H1 (cell line): ENCODE measurements around the gene KIAA1586. TPM values are rescaled to one million over a fixed set of nuclear protein-coding genes. Genes with fewer than 3 reads are reported as not detected.

Experiments
- CTCF ChIA-PET: fragments of 300-600 bp; sonication (Branson Sonifier 250); formaldehyde crosslinking; loops from one replicate; lab custom pipeline; 2021; ENCODE audit not compliant: partially characterized antibody; lab: Charles Lee
- POLR2A ChIA-PET: fragments of 300-600 bp; sonication (Branson Sonifier 250); formaldehyde crosslinking; loops from one replicate; lab custom pipeline; 2021; ENCODE audit warnings: inconsistent platforms; ENCODE audit not compliant: partially characterized antibody; lab: Charles Lee
- DNase-seq, 2 experiments: peaks; one replicate each; pipeline versions ENCODE4 v3.0.0 to v3.0.0-alpha.2; 2010 to 2022; ENCODE audit warnings: low spot score in 2 of 2, low read depth in 1 of 2, mixed read lengths in 1 of 2
- FAIRE-seq: peaks from 2 replicates; lab custom pipeline; 2011; peaks lifted over from hg19 to GRCh38; lab: Jason Lieb, UNC
- H2AFZ ChIP-seq: 2 replicates; pipeline ENCODE4 v1.8.1; 2012; ENCODE audit warnings: low read length, inconsistent platforms
- H2AK5ac ChIP-seq: 2 replicates; pipeline ENCODE4 v1.6.1; 2013; ENCODE audit warnings: low read depth, low read length
- H2BK120ac ChIP-seq: replicated peaks from 2 replicates; pipeline ENCODE3; 2013; ENCODE audit warnings: low read depth, low read length, inconsistent platforms
- H2BK12ac ChIP-seq: 2 replicates; pipeline ENCODE4 v1.6.1; 2013; ENCODE audit warnings: low read depth, low read length
- H2BK15ac ChIP-seq: 2 replicates; pipeline ENCODE4 v1.6.1; 2013; ENCODE audit warnings: low read length
- H2BK20ac ChIP-seq: 2 replicates; pipeline ENCODE4 v1.6.1; 2013; ENCODE audit warnings: low read length
- H2BK5ac ChIP-seq: 2 replicates; pipeline ENCODE4 v1.6.1; 2013; ENCODE audit warnings: low read depth, low read length
- H3K14ac ChIP-seq: 2 replicates; pipeline ENCODE4 v1.6.1; 2013; ENCODE audit warnings: inconsistent platforms; ENCODE audit not compliant: insufficient read length
- H3K18ac ChIP-seq: 2 replicates; pipeline ENCODE4 v1.6.1; 2013; ENCODE audit warnings: low read length; ENCODE audit errors: extremely low read depth
- H3K23ac ChIP-seq: 2 replicates; pipeline ENCODE4 v1.6.1; 2013; ENCODE audit warnings: inconsistent platforms; ENCODE audit not compliant: insufficient read length
- H3K23me2 ChIP-seq: 2 replicates; pipeline ENCODE4 v1.6.1; 2013; ENCODE audit warnings: low read depth, low read length
- H3K27ac ChIP-seq: 2 replicates; pipeline ENCODE4 v1.6.1; 2011; ENCODE audit warnings: low read depth, low read length, inconsistent platforms
- H3K27me3 ChIP-seq, 4 experiments: replicated peaks in 1 of 4; 1 replicate in 1 of 4; 2 replicates in 3 of 4; pipeline versions ENCODE4 v1.6.1 to v1.8.1; 2011 to 2013; ENCODE audit warnings: low read length in 3 of 4, mild to moderate bottlenecking in 3 of 4, inconsistent platforms in 2 of 4, mixed read lengths in 2 of 4, moderate library complexity in 1 of 4; ENCODE audit not compliant: control insufficient read depth in 3 of 4, insufficient read depth in 3 of 4; ENCODE audit errors: extremely low read depth in 1 of 4
- H3K36me3 ChIP-seq, 4 experiments: 2 replicates each; pipeline versions ENCODE4 v1.6.1 to v1.8.1; 2011 to 2013; ENCODE audit warnings: mild to moderate bottlenecking in 4 of 4, low read length in 3 of 4, moderate library complexity in 2 of 4, control low read depth in 1 of 4, inconsistent platforms in 1 of 4; ENCODE audit not compliant: insufficient read depth in 4 of 4, control insufficient read depth in 2 of 4
- H3K4ac ChIP-seq: replicated peaks from 2 replicates; pipeline ENCODE3; 2013; ENCODE audit warnings: low read length, low read depth, mixed read lengths, inconsistent platforms; ENCODE audit not compliant: insufficient read length
- H3K4me1 ChIP-seq, 4 experiments: replicated peaks in 1 of 4; 1 replicate in 1 of 4; 2 replicates in 3 of 4; pipeline versions ENCODE4 v1.6.1 to v1.8.1; 2011 to 2013; ENCODE audit warnings: low read length in 3 of 4, inconsistent platforms in 2 of 4, mixed read lengths in 1 of 4; ENCODE audit not compliant: insufficient read depth in 4 of 4, control insufficient read depth in 3 of 4
- H3K4me2 ChIP-seq, 2 experiments: 2 replicates each; pipeline versions ENCODE4 v1.6.1 to v1.8.1; 2011 to 2013; ENCODE audit warnings: low read depth in 2 of 2, low read length in 2 of 2, control low read depth in 1 of 2, inconsistent platforms in 1 of 2, mild to moderate bottlenecking in 1 of 2; ENCODE audit not compliant: insufficient read depth in 1 of 2
- H3K4me3 ChIP-seq, 4 experiments: fragments of 200-600, 300-600 bp in 1 of 4; sonication (generic), shearing (Covaris generic), sonication (Bioruptor Twin) in 1 of 4; 2 replicates each; pipeline versions ENCODE4 v1.5.1 to v1.8.1; 2011 to 2016; ENCODE audit warnings: low read length in 4 of 4, low read depth in 3 of 4, control low read depth in 2 of 4, inconsistent platforms in 2 of 4, mild to moderate bottlenecking in 2 of 4, mixed read lengths in 1 of 4, moderate library complexity in 1 of 4; ENCODE audit not compliant: insufficient read depth in 2 of 4; ENCODE audit errors: extremely low read depth in 1 of 4
- H3K56ac ChIP-seq: replicated peaks from 2 replicates; pipeline ENCODE3; 2013; ENCODE audit warnings: low read depth, mild to moderate bottlenecking, mixed read lengths, low read length, inconsistent platforms; ENCODE audit not compliant: insufficient read length
- H3K79me1 ChIP-seq: 2 replicates; pipeline ENCODE4 v1.6.1; 2013; ENCODE audit warnings: low read depth, low read length, control low read depth
- H3K79me2 ChIP-seq, 2 experiments: 2 replicates each; pipeline versions ENCODE4 v1.6.1 to v1.8.1; 2012 to 2013; ENCODE audit warnings: low read length in 2 of 2, mild to moderate bottlenecking in 2 of 2, inconsistent platforms in 1 of 2; ENCODE audit not compliant: insufficient read depth in 2 of 2, control insufficient read depth in 1 of 2
- H3K9ac ChIP-seq, 4 experiments: replicated peaks in 1 of 4; 1 replicate in 1 of 4; 2 replicates in 3 of 4; pipeline versions ENCODE4 v1.6.1 to v1.8.1; 2011 to 2013; ENCODE audit warnings: low read depth in 3 of 4, low read length in 3 of 4, control low read depth in 2 of 4, mild to moderate bottlenecking in 2 of 4, moderate library complexity in 2 of 4, inconsistent platforms in 1 of 4; ENCODE audit errors: extremely low read depth in 1 of 4
- H3K9me3 ChIP-seq, 2 experiments: 2 replicates each; pipeline versions ENCODE4 v1.6.1 to v1.8.1; 2012 to 2013; ENCODE audit warnings: mild to moderate bottlenecking in 2 of 2, moderate library complexity in 2 of 2, control low read depth in 1 of 2, inconsistent platforms in 1 of 2, low read depth in 1 of 2, low read length in 1 of 2, mixed read lengths in 1 of 2; ENCODE audit not compliant: insufficient read depth in 2 of 2
- H4K20me1 ChIP-seq, 2 experiments: replicated peaks in 1 of 2; 2 replicates each; pipeline versions ENCODE3 to v1.8.1; 2011 to 2013; ENCODE audit warnings: inconsistent platforms in 2 of 2, low read length in 2 of 2, mild to moderate bottlenecking in 1 of 2; ENCODE audit not compliant: insufficient read depth in 2 of 2, control insufficient read depth in 1 of 2
- H4K5ac ChIP-seq: 2 replicates; pipeline ENCODE4 v1.6.1; 2013; ENCODE audit warnings: low read length, low read depth, mixed read lengths, inconsistent platforms; ENCODE audit not compliant: insufficient read length
- H4K8ac ChIP-seq: 2 replicates; pipeline ENCODE4 v1.8.0; 2013; ENCODE audit warnings: mild to moderate bottlenecking, moderate library complexity, low read length, inconsistent platforms; ENCODE audit not compliant: insufficient read depth; ENCODE audit errors: extremely low read depth
- H4K91ac ChIP-seq: replicated peaks from 2 replicates; pipeline ENCODE3; 2013; ENCODE audit warnings: low read length, mixed read lengths, inconsistent platforms; ENCODE audit not compliant: insufficient read length
- CTCF ChIP-seq, 3 experiments: IDR thresholded peaks; 1 replicate in 2 of 3; 2 replicates in 1 of 3; pipeline versions ENCODE4 v1.5.1 to v1.6.1; 2011; ENCODE audit warnings: low read length in 3 of 3, mild to moderate bottlenecking in 3 of 3, inconsistent platforms in 2 of 3, low read depth in 1 of 3, moderate library complexity in 1 of 3; ENCODE audit not compliant: insufficient read depth in 1 of 3; ENCODE audit errors: control extremely low read depth in 1 of 3
- E2F6 ChIP-seq: IDR thresholded peaks from 2 replicates; pipeline ENCODE4 v1.6.1; 2012; ENCODE audit warnings: inconsistent platforms
- KDM4A ChIP-seq: IDR thresholded peaks from one replicate; pipeline ENCODE4 v1.7.1; 2012; ENCODE audit warnings: low read depth, mild to moderate bottlenecking, moderate library complexity, low read length, inconsistent platforms; ENCODE audit not compliant: severe bottlenecking
- MAX ChIP-seq: IDR thresholded peaks from 2 replicates; pipeline ENCODE4 v1.6.1; 2012; ENCODE audit warnings: inconsistent platforms
- RAD21 ChIP-seq, 2 experiments: IDR thresholded peaks in 1 of 2; conservative IDR thresholded peaks in 1 of 2; 2 replicates each; pipeline ENCODE4 v1.6.1; 2011; ENCODE audit warnings: low read depth in 2 of 2, low read length in 2 of 2, improper control_type of control experiment in 1 of 2, inconsistent platforms in 1 of 2, mild to moderate bottlenecking in 1 of 2, moderate library complexity in 1 of 2
- WGBS, 2 experiments: shearing (Covaris generic) in 1 of 2; methylation state at CpG; one replicate each; pipeline versions ENCODE4 v1.1.6 to v1.1.7; 2013 to 2015; ENCODE audit warnings: low lambda C conversion rate in 2 of 2, mixed read lengths in 2 of 2, inconsistent platforms in 1 of 2, low coverage in 1 of 2, missing lambda C conversion rate in 1 of 2; ENCODE audit not compliant: insufficient replicate concordance in 2 of 2, insufficient coverage in 1 of 2, insufficient read length in 1 of 2; ENCODE audit errors: extremely low coverage in 1 of 2, missing lambda C conversion rate in 1 of 2; 5-methylcytosine and 5-hydroxymethylcytosine counted together
- polyA plus RNA-seq, 7 experiments: library from polyadenylated mRNA; depleted of rRNA in 3 of 7; stranded (reverse) in 5 of 7; unstranded in 2 of 7; fragments of >200 nt in 5 of 7; fragments of 200-250 nt in 2 of 7; gene quantifications; 1 replicate in 5 of 7; 2 replicates in 1 of 7; 4 replicates in 1 of 7; pipeline versions ENCODE4 v1.2.1 to v1.2.3, GENCODE V29; 2011 to 2013; ENCODE audit warnings: missing spikeins in 2 of 7, mixed read lengths in 2 of 7
- total RNA-seq: library from RNA; stranded (reverse); fragmentation: NEBNext Ultra II Directional; extraction: Animal tissue kit (Norgen Biotek cat#: 25700); gene quantifications from 2 replicates; pipeline ENCODE4 v1.2.1, GENCODE V29; 2021

KIAA1586 gene
- total and polyA plus RNA-seq, 2 of the 8 experiments (the other 6 are each of a cell fraction or from before 2014, with no cell fraction given) = 2.1 to 24.4 TPM

DNA sequence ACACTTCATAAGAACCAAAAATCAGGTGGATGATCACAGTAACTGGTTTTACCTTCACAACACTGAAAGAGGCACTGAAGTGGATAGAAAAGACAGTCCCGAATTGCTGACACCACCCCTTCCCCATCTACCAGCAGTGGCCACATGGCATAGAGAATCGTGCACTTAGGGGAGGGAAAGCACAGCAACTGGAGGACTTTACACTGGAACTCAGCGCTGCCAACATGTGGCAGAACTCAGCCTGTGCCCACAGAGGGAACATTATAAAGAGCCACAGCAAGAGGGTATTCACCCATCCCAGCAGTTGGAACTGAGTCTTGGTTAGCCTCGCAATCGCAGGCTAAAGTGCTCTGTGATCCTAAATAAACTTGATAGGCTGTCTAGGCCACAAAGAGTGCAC, 6.5 kb upstream of the KIAA1586 start:
- H3K79me1 ChIP-seq = no peaks in the 10 kb centered on the region
- H3K27ac ChIP-seq = no peak overlapping the region
- H2AK5ac ChIP-seq = no peak overlapping the region
- no peak overlapping the region for H2BK15ac ChIP-seq
- FAIRE-seq = peak; percentile 58
- H3K27me3 ChIP-seq = no peaks in the 10 kb centered on the region; a peak in 1 of 7 replicates
- H4K91ac ChIP-seq = no peak overlapping the region
- no peak overlapping the region; the same call in 1 of the 2 replicates for H2BK5ac ChIP-seq
- ChIA-PET CTCF (interaction anchor here (0.6 to 1.3 kb wide), 5 partner anchors 9 to 276 kb away, joined by 3 to 5 read pairs (median 3); no protein-coding TSS in a partner anchor), POLR2A (no interaction called here)
- H2AFZ ChIP-seq = peak overlapping the region; percentile 70
- peak; percentile 37 to 39; a peak in 2 of 4 replicates for TF ChIP-seq RAD21 (IDR thresholded peaks at IDR 0.05 in 1 of 2, conservative IDR thresholded peaks at IDR 0.05 in 1 of 2; ENCODE audit: low read depth in 2 of 2, low read length in 2 of 2)
- TF ChIP-seq MAX = peak; percentile 77
- TF ChIP-seq CTCF (IDR thresholded peaks at IDR 0.05; ENCODE audit: control extremely low read depth in 1 of 3, insufficient read depth in 1 of 3, low read depth in 1 of 3, low read length in 3 of 3) = peak; percentile 31 to 67 (median 65); a peak in 3 of 4 replicates
- no peak for TF ChIP-seq KDM4A
- TF ChIP-seq E2F6 = peak; percentile 81
- H3K36me3 ChIP-seq = no peaks in the 10 kb centered on the region
- H3K4ac ChIP-seq = no peak overlapping the region
- no peaks in the 10 kb centered on the region for H3K4me1 ChIP-seq
- H4K20me1 ChIP-seq = no peaks in the 10 kb centered on the region
- 71% methylated on average over 5 of the region's 5 CpGs; no CpG with 5 or more reads in 1 of the 2 experiments for WGBS, 2 experiments
- H4K8ac ChIP-seq = no peak overlapping the region
- H3K23ac ChIP-seq = no peak overlapping the region
- H3K9ac ChIP-seq = no peak overlapping the region
- H3K4me3 ChIP-seq = no peak overlapping the region
- H2BK12ac ChIP-seq = peak overlapping the region; percentile 19; the same call in 1 of the 2 replicates
- H3K4me2 ChIP-seq = no peak overlapping the region
- no peaks in the 10 kb centered on the region for H3K23me2 ChIP-seq
- H4K5ac ChIP-seq = no peak overlapping the region
- no peak overlapping the region for H3K14ac ChIP-seq
- H3K79me2 ChIP-seq = no peaks in the 10 kb centered on the region
- no peaks in the 10 kb centered on the region for H3K9me3 ChIP-seq
- no peak overlapping the region for H3K56ac ChIP-seq
- H3K18ac ChIP-seq = no peak overlapping the region
- DNase-seq = no peak
- H2BK20ac ChIP-seq = no peak overlapping the region
- no peak overlapping the region for H2BK120ac ChIP-seq
